ENCODE measurements around the gene GPS2.

GRCh38 chr17:7352910-7353635 lies 37.9 kb upstream of the GPS2 start:
- TF ChIP-seq, protein P1, sequence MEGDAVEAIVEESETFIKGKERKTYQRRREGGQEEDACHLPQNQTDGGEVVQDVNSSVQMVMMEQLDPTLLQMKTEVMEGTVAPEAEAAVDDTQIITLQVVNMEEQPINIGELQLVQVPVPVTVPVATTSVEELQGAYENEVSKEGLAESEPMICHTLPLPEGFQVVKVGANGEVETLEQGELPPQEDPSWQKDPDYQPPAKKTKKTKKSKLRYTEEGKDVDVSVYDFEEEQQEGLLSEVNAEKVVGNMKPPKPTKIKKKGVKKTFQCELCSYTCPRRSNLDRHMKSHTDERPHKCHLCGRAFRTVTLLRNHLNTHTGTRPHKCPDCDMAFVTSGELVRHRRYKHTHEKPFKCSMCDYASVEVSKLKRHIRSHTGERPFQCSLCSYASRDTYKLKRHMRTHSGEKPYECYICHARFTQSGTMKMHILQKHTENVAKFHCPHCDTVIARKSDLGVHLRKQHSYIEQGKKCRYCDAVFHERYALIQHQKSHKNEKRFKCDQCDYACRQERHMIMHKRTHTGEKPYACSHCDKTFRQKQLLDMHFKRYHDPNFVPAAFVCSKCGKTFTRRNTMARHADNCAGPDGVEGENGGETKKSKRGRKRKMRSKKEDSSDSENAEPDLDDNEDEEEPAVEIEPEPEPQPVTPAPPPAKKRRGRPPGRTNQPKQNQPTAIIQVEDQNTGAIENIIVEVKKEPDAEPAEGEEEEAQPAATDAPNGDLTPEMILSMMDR (IDR thresholded peaks at IDR 0.05): no peak
- TF ChIP-seq POLR2A (IDR thresholded peaks at IDR 0.05): no peak
- no peak for TF ChIP-seq POLR2AphosphoS5 (IDR thresholded peaks at IDR 0.05)
